MV-4-11 (cell line): Measurements from ENCODE around the gene DLX4.

Experiments
- DNase-seq: peaks from one replicate; lab custom pipeline; 2025; lab: John Stamatoyannopoulos, UW

DLX4 gene

GRCh38 chr17:50014471-50015088, 45.6 kb downstream of the DLX4 start:
- no peak for DNase-seq

- peak; percentile 18 for DNase-seq
Measured at GRCh38 chr17:50015146-50015545, 46.2 kb downstream of the DLX4 start.

- no peak for DNase-seq
Measured at GRCh38 chr17:50018909-50019308, 49.9 kb downstream of the DLX4 start.

- DNase-seq: peak; percentile 85
Measured at GRCh38 chr17:50020841-50021599, 52.0 kb downstream of the DLX4 start.

GRCh38 chr17:50021681-50022370, 52.8 kb downstream of the DLX4 start:
- no peak for DNase-seq

- no peak for DNase-seq
Measured at GRCh38 chr17:50022463-50023130, 53.6 kb downstream of the DLX4 start.

GRCh38 chr17:50023520-50023919, 54.5 kb downstream of the DLX4 start:
- no peak for DNase-seq
